HG02970 (cell line): ENCODE results near the gene CCDC9B.

Experiments
- ATAC-seq: cut with Tn5 transposase; IDR thresholded peaks from one replicate; pipeline ENCODE4 v1.9.1; 2021; ENCODE audit warnings: mild to moderate bottlenecking, moderate library complexity, moderate number of reproducible peaks; ENCODE audit not compliant: unreplicated experiment, low FRiP score

Gene CCDC9B

DNA sequence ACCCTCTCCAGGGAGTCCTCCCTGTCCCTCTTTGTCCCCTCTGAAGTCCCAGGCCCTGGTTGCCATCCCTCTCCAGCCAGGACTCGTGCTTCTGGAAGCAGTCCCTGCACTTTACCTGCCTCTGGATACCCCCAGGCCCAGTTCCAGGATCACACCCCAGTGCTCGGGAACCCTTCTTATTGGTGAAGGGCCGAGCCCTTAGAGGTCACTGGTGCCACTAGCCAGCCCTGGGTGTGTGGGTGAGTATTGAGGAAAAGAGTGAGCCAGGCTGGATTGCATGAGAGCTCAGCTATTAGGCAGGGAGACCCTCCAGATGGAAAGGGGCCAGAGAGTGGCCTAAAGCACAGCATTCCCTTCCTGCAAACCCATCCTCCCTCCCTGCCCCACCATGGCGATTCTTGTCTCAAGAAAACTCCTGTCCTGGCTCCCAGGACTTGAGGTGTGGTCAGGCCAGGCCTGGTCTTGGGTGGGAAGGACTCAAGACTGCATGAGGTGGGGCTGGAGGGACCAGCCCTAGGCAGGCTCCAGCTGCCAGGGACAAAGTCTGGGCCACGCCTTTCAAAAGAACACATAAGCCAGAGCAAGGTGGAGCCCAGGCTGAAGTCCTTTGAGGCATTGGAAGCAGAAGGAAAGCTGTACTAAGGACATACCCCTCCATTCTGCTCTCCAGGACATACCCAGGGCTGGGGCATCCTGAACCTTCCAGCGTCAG lies 5.3 kb upstream of the CCDC9B start:
- no peak for ATAC-seq

DNA sequence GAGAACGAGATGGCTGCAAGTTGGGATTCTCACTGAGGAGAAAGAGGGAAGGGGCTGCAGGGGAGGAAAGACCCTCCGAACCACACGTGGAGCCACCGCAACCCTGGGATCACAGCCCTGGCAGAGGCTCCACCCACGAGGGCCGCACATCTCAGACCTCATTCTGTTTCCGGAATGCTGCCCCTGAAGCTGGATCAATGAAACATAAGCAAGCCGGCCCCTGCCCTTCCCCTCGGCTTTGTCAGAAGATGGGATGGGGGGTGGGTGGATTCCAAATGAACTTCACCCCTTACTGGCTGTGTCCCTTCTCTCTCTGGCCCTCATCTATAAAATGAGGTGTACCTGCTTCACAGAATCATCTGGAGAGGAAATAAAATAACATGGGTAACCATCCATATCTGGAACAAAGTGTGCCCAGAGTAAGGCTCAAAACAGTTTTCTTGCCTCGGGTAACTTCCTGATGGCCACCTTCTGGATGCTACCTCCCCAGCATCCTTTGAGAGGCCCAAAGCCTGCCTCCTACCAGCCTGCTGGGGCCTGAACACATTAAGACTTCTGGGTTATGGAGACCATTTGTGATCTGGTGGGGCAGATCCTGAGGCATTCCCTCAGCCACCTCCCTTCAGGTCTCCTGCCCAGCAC lies 4.6 kb upstream of the CCDC9B start:
- ATAC-seq = no peak

DNA sequence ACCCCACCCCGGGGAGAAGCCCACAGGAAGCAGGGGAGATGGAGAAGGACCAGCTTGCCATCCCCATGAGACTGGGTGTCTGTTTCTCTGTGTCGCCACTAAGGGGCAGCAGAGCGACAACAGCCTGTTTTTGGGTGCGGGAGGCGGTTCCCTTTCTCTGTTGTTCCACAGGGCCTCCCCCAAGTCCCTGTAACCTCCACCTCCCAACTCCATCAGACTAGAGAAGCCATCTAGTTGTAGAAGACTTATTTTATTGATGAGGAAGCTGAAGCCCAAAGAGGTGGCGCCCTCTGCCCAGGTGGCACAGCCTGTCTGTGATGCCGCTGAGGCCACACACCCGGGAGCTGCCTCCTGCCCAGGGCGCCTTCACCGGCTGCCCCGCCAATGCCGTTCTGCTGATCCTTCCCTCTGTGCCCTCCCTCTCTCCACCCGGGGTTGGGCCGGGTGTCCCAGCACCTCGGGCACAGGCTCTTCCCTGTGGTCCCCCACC lies 3.9 kb upstream of the CCDC9B start:
- no peak for ATAC-seq

DNA sequence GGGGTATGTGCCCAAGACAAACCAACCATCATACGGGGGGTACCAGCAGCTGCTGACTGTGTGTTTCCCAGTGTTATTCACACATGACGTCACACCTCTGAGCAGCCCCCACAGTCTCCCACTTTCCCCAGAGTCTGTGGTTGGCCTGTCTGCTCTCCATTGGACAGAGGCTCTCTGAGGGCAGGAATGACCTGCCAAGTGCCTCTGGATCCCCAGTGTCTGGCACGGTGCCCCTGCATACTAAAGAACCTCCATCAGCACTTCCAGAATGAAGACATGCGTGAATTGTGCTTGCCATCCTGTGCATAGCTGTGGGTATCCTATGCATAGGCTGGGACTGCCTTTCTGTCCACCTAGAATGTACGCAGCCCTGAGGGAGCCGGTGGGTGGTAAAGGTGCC lies 3.5 kb upstream of the CCDC9B start:
- no peak for ATAC-seq

DNA sequence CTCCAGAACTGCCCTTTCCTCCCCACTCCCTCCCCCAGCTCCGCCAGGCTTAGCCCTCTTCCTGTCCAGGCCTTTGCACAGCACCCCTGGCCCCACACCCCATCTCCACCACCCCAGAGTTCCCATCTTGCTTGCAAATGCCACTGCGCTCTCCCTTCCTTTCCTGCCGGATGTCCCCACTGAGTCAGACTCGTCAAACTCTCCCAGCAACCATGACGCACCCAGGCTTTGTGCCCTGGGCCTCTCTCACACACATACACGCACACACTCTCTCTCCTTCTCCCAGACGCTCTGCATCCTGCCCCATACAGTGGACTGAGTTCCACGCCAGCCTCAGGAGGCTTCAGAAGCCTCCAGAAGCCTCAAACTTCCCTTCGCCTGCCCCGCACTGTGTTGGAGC lies 2.8 kb upstream of the CCDC9B start:
- no peak for ATAC-seq

DNA sequence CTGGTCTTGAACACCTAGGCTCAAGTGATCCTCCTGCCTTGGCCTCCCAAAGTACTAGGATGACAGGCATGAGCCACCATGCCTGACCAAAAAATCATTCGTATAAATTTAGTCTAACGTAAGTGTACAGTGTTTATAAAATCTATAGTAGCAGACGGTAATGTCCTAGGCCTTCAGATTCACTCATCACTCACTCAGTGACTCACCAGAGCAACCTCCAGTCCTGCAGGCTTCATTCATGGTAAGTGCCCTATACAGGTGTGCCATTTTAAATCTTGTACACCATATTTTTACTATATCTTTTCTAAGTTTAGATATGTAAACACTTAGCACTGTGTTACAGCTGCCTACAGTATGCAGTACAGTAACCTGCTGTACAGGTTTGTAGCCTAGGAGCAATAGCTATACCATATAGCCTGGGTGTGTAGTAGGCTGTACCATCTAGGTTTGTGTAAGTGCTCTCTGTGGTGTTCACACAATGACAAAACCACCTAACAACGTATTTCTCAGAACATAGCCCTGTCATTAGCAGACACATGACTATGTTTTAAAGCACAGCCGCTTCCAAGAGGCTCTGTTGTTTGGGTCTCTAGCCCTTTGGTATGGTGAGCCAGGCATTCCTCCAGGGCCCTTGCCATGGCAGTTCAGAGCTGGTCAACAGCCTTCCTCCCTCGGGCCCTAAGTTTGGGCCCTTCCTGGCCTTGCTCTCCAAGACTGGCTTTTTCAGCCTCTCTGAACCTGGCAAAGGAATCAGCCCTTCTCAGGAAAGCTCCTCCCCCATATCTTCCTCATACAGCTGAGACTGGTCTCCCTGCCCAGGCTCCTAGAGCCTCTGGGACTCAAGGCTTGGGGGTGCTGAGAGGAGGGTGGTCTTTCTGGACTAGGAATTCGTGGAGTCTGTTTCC lies 1.9 kb upstream of the CCDC9B start:
- no peak for ATAC-seq

DNA sequence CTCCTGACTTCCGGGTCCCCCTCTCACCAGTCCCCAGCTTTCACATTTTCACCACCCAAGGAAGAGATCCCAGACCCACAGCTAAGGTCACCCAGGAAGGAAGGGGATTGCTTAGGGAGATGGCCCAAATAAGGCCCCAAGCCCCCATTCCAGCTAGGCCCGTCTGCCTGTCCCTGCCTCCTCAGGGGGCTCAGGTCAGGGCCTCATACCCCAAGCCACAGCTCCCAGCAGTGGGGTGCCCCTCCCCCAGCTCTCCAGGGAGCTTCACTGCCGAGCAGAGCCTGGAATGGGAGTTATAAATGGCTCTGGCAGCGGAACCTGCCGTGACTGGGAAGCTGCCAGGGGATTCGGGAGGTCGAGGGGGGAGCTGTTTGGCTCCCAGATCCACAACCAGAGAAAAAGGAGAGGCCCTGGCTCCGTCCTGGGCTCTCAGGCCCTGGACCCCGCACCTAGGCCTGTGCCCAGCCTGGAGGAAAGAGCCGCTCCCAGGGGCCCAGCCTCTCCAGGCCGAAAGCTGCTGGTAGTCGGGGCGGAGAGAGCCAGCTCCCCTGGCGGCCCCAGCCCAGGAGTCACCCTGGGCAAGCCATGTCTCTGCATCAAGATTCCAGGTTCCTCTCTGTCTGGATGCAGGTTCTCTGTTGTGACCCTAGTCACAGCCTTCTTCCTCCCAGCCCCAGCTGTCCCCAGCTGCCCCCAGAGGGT lies 550 bp downstream of the CCDC9B start:
- no peak for ATAC-seq

DNA sequence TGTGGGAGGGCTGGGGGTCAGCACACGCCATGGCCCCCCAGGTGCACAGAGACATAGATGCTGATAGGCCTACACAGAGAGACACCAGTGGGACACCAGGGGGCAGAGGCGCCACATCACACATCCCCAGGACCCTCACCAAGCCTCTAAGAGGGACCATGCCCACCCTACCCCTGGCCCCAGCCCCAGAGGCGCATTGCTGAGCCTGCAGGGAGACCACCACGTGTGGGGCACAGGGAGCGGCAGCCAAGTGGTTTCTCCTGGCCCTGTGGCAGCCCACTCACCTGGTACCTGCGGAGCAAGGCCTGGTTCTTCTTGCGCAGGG lies 1.2 kb downstream of the CCDC9B start:
- ATAC-seq = no peak

DNA sequence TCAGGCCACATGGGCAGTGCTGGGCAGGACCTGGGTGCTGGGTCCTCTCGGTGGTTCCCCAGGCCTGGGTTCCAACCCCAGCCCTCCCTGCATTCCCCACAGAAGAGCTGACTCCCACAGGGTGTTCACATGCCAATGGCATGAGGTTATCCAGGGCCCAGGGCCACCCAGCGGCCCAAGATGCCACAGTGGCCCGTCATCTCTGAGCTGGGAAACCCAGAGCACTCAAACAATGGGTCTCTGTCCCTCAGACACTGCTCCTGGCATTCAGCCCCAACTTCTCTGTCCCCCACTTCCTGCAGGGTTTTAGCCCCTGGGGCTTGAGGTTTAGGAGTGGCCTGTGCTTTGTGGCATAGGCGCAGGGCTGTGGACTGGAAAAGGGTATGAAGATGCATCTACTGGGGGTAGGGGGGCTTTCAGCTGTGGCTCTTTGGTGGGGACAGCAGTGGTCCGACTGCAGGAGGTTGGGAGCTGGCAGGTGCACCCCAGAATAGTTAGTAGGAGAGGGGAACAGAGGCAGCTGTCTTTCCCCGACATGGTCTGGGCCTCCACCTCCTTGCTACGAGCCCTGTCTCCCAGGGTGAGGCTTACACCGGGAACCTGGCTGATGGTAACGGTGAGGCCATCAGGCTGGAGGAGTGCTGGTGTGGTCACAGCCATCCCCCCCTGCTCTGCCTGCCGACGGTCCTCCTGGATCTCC lies 1.7 kb downstream of the CCDC9B start:
- no peak for ATAC-seq

DNA sequence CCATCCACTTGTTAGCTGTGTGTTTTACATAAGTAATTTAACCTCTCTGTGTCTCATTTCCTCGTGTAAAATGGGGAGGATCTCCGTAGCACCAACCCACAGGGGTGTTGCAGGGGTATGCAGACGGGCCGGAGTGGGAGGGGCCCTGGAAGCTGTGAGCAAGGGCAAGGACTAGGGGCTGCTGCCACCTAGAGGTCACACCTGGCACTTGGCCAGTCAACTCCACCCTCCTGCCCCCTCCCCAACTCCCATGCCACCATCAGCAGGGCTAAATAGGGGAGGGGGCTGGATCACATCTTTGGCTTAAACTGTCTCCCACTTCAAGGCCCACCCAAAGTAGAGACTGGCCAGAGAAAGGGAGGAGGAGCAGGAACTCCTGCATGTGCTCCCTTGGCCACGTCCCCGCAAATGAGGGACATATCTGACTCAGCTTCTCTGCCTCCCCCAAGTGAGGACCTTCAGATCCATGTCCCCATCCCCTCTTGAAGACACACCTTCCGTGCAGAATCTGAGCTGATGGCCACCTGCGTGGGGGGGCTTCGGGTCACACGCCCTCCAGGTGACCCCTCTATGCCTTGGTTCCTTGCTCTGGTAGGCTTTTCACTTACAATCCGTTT lies 2.6 kb downstream of the CCDC9B start:
- ATAC-seq = no peak

DNA sequence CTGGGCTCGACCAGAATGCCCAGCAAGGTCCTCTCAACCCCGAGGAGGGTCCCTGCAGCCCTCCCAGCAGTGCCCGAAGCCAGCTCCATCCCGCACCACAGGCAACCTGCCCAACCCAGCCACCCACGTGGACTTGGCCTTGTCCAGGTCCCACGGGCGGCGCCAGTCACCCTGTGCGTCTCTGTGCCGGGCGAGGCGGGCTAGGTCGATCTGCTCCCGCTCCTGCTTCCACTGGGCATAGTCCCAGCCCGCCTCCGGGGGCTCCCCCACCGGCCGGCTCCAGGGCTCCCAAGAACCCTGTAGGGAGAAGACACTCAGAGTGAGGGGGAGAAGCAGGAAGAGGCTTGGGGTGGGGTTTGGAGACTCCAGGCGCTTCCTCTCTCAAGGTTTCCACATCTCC lies 3.1 kb downstream of the CCDC9B start:
- ATAC-seq = no peak

DNA sequence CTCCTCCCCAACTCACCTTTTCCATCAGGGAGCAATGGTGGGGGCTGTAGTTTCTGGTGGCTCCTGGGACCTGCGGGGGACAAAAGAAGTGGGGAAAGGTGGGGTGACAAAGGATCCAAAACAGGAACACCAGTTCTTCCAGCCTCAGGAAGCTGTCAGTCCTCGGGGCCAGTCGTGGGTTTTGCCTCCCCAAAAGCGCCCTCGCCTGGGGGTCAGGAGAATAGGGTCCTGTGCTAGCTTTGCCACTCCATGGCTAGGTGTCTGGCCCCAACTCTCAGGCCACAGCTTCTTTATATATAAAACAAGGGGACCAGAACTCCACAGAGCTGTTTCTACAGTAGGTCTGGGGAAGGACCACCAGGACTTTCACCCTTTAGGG lies 4.0 kb downstream of the CCDC9B start:
- ATAC-seq = no peak

DNA sequence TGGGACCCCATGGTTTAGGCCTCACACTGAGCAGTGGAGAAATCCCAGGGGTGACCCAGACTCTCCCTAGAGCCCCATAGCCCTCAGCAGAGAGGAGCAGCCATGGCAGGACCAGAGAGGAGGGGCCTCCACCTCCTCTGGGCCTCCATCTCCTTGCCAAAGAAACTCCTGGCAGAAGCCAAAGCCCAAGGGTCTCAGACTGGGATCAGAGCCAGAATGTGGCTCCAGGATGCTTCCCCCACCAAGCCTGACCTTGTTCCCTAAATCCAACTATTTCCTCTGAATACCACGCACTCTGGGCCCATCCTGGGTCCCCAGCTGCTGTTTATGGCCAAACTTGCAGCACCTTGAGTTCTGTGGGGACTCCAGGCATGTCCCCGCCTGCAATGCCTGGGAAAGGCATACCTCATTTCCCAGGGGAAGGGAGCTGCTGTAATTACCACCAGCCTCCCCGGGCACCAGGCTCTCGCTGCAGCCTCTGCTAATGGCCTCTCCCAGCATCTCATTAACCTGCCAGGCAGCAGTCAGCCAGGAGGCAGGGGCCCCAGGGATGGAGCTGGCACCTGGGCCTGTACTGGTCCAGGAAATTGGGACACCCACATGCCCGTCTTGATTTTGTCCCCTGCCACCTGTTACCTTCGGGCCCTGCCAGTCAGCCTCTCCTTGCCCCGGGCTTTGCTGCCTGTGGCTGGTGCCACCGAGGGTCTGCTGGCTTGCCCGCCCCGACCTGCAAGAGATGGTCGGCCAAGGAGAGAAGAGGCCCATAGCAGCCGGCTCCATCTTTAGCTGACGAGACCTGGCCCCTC lies 4.6 kb downstream of the CCDC9B start:
- no peak for ATAC-seq

DNA sequence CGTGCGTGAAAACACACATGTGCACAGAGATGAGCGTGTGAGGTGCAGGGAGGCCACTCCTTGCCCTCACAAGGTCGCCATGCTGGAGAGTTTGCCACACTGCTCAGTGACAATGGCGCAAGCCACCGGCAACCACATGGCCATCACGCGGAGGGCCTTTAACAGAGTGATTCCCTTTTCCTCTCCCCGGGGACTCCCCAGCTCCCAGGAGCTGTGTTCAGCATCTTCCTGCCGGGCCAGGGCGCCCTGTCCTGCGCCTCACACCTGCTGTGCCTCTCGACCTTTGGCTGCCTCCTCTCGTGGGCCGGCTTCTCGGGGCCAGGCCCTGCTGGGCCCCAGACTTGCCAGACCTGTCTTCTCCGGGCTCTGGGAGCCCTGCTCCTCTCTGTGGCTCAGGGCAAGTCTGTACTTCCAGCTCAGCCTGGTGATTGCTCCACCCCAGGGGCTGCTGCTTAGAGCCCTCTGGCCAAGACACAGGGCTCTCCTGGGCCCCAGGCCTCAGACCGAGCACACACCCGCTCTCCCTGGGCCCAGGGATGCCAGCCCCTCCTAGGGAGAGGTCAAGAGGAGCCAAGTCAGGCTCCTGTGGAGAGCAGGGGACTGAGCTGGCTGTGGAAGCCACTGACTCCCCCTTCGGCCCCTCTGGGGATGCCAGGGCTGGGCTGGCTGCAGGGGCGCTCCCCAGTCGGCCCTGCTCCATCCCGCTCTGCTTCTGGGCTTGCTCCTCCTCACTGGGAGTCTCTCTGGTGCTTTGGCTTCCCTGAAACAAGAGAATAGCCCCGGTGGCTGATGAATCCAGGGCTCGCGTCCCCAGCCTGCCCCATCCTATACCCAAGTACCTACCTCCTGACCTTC lies 5.6 kb downstream of the CCDC9B start:
- ATAC-seq = no peak

DNA sequence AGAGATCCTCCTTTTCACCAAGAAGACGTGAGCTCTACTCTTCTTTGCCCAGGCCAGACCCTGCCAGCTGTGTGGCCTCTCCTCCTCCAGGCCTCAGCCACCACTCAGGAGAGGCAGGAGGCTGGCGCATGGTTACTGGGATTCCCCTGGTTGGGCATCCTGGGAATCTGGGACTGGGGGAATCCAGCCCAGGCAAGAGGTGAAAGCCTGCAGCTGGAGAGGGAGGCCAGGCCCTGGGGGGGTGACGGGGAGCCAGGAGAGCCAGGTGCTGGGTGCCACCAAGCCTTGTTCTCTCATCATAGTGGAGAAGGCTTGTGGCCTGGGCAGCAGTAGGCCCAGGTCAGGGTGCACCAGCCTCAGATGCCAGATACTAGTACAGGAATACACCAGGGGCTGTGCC lies 6.2 kb downstream of the CCDC9B start:
- ATAC-seq = no peak

DNA sequence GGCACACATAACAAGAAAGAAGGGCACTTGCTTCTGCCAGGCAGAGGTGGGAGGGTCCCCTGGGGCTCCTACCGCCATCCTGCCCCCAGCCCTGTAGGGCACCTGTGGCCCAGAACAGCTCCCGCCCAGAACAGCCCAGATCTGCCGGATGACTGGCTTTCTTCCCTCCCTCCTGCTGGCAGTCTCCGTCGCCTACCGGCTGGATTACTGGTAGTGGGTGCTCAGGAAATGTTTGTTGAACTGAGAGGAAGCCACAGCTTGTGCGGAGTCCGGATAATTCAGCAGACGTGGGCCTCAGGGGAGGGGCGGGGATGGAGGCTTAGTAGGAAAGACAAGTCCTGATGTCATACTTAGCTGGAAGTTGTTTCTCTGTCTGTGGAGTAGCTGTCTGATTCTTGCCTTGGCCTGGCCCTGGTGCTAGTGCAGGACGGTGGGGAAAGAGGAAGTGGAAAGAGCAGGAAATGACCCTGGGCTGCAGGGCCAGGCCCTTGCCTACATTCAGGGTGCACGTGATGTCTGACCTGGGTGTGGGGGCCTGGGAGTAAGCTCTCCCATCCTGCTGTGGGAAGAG lies 6.7 kb downstream of the CCDC9B start:
- no peak for ATAC-seq

DNA sequence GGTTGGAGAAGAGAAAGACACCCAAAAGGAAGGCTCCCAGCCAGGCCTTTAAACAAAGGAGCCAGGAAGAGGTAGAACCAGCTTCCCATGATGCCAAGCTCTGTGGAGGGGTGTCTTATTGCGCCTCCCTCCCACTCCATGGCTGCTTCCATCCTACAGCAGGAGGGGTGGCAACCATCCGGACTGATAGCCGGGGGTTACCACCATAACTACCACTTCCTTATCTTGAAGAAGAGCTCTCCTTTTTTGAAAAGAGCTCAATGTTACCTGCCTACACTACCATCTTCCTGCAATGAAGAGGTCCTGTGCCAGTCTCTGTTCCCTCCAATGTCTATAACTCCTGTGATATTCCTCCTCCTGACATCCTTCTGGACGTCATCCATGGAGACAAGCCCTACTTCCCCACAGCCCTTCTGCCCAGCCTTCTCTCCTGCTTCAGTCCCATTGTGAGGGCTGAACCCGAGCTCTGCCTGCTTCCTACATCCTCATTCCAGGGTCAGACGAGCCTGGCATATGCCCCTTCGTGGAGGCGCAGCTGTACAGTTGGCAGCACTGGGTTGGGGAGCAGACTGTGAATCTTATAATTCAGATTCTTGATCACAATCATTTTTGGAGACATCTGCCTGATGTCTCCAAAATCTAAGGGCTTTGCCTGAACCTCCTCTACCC lies 8.5 kb downstream of the CCDC9B start:
- ATAC-seq = no peak
